ENCODE results near the gene CADM4.

- no peak for TF ChIP-seq CTCF (optimal IDR thresholded peaks at IDR 0.05 in 1 of 3, IDR thresholded peaks at IDR 0.05 in 1 of 3, conservative IDR thresholded peaks at IDR 0.05 in 1 of 3; ENCODE audit: extremely low read depth in 1 of 3, insufficient read depth in 2 of 3, low read length in 3 of 3)
- TF ChIP-seq EZH2 (IDR thresholded peaks at IDR 0.05; ENCODE audit: low read length) = no peak
Measured at GRCh38 chr19:43581467-43581866, 58.2 kb downstream of the CADM4 start.

All from keratinocyte (primary cell).